K562 (cell line): ENCODE results near the gene RNASET2. TPM values are rescaled to one million over a fixed set of nuclear protein-coding genes. Genes with fewer than 3 reads are reported as not detected.

Experiments
- ETV5 ChIP-seq: sonication (generic); formaldehyde crosslinking; IDR thresholded peaks from 2 replicates; pipeline ENCODE4 v1.4.0; 2020; ENCODE audit warnings: low read depth, mild to moderate bottlenecking, missing genetic modification reagents
- FOSL1 ChIP-seq: fragments of 200-800 bp; sonication (Bioruptor generic); conservative IDR thresholded peaks from 2 replicates; pipeline ENCODE4 v1.6.1; 2016; ENCODE audit warnings: missing genetic modification characterization, missing compliant biosample characterization
- FOXJ3 ChIP-seq: sonication (generic); formaldehyde crosslinking; IDR thresholded peaks from 2 replicates; pipeline ENCODE4 v1.4.0; 2020; ENCODE audit warnings: mild to moderate bottlenecking, missing genetic modification reagents
- MAZ ChIP-seq, 2 experiments: fragments of 450-650 bp in 1 of 2; sonication (generic) in 1 of 2; formaldehyde crosslinking; IDR thresholded peaks in 1 of 2; conservative IDR thresholded peaks in 1 of 2; 2 replicates each; pipeline versions ENCODE4 v1.4.0 to v1.5.0; 2020; ENCODE audit warnings: mild to moderate bottlenecking in 1 of 2, missing genetic modification reagents in 1 of 2
- NCOA2 ChIP-seq, 2 experiments: fragments of 450-650 bp; IDR thresholded peaks; 2 replicates each; pipeline ENCODE4 v1.6.1; 2018; ENCODE audit warnings: mild to moderate bottlenecking in 2 of 2, moderate library complexity in 1 of 2; ENCODE audit not compliant: partially characterized antibody in 2 of 2
- RFX1 ChIP-seq: fragments of 450-650 bp; IDR thresholded peaks from 2 replicates; pipeline ENCODE4 v1.6.1; 2016; ENCODE audit warnings: mild to moderate bottlenecking, moderate library complexity
- ZNF311 ChIP-seq: fragments of 250-450 bp; sonication (Bioruptor Pico); IDR thresholded peaks from 2 replicates; pipeline ENCODE4 v1.4.0; 2020; ENCODE audit warnings: mild to moderate bottlenecking, moderate library complexity
- ZNF644 ChIP-seq: fragments of 200-800 bp; sonication (Bioruptor generic); IDR thresholded peaks from 2 replicates; pipeline ENCODE4 v1.6.1; 2016; ENCODE audit warnings: low read depth, missing genetic modification characterization, missing compliant biosample characterization
- polyA plus RNA-seq, 8 experiments: library from polyadenylated mRNA; depleted of rRNA in 4 of 8; stranded (reverse) in 5 of 8; unstranded in 3 of 8; fragments of >200 nt; fragmentation: Nextera tagmentation in 2 of 8; fragmentation: Illumina TruSeq in 1 of 8; extraction: Ambion mirVana in 2 of 8; extraction: Trizol in 1 of 8; gene quantifications; 2 replicates each; pipeline versions ENCODE4 v1.2.1 to v1.2.3, GENCODE V29; 2011 to 2014; ENCODE audit warnings: inconsistent platforms in 1 of 8, missing spikeins in 1 of 8
- total RNA-seq, 7 experiments: library from RNA; depleted of rRNA in 6 of 7; stranded (reverse); fragments of >200 nt in 6 of 7; fragmentation: Illumina TruSeq in 2 of 7; extraction: Trizol in 2 of 7; gene quantifications; 2 replicates each; pipeline versions ENCODE4 v1.2.1 to v1.2.3, GENCODE V29; 2011 to 2021; ENCODE audit warnings: low replicate concordance in 1 of 7
- TF ChIP-seq, protein P1 (sequence below): fragments of 450-650 bp; IDR thresholded peaks from 2 replicates; pipeline ENCODE4 v1.6.1; 2016; ENCODE audit warnings: mild to moderate bottlenecking, moderate library complexity
- TF ChIP-seq, protein P2 (sequence below): fragments of 250-450 bp; sonication (Bioruptor Pico); IDR thresholded peaks from 2 replicates; pipeline ENCODE4 v1.8.0; 2022; ENCODE audit warnings: inconsistent platforms
- TF ChIP-seq, protein P3 (sequence below), 2 experiments: fragments of 250-450 bp in 1 of 2; fragments of 450-650 bp in 1 of 2; sonication (Bioruptor Pico) in 1 of 2; IDR thresholded peaks; 2 replicates each; pipeline versions ENCODE4 v1.6.1 to v1.8.0; 2016 to 2021; ENCODE audit warnings: mild to moderate bottlenecking in 2 of 2, moderate library complexity in 2 of 2, missing compliant biosample characterization in 1 of 2, missing genetic modification characterization in 1 of 2

RNASET2 gene
- total and polyA plus RNA-seq, 9 of the 15 experiments (the other 6 are each of a cell fraction or from before 2014, with no cell fraction given): 7.4 to 141 (median 91.3) TPM

DNA sequence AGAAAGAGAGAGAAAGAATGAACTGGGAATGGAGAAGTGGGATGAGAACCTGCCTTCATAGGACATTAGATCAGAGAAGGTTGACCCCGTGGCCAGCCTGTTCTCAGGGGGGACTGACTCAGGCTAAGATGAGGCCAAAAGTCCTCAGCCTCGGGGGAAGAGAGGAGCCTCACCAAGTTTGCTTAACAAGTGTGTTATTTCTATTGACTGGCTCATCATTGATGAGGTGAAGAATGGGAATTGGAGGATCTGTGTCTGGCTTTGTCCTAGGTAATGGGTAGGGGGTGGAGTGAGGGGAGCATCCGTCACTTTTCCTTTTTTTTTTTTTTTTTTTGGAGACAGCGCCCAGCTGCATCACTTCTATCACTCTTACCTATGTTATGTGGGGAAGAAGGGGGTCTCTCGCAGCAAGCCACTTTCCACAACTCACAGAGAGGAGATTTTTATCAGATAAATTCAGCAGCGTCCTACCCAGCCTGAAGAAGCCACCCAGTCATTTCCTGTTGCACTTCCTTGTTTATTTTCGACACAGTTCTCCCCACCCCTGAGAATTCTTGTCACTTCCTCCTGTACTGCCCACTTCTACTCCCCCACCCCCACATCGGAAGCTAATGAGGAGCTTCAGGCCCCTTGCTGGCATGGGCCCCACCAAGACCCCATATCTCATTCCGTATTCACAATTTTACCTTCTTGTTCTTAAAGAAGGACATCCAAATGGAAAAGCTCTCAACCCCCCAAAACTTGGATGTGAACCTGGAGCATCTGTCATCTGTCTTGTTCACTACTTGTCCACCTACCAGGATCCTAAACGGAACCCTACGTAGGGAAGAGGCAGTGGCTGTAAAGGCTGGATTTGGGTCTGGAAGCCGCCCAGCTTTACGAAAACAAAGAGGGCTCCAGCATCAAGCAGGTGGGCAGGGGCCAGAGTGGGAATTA, 2.8 kb upstream of the RNASET2 start (continued):
- TF ChIP-seq ETV5 (CRISPR knock-in tag) (peak; percentile 76), ZNF644 (tag) (peak; percentile 39; the same call in 1 of the 2 replicates), ZNF311 (no peak), FOXJ3 (CRISPR knock-in tag) (no peak), MAZ (CRISPR knock-in tag; conservative IDR thresholded peaks at IDR 0.05 in 1 of 2, IDR thresholded peaks at IDR 0.05 in 1 of 2) (peak; percentile 42 to 45; a peak in 2 of 4 replicates), NCOA2 (IDR thresholded peaks at IDR 0.05; ENCODE audit: partially characterized antibody in 2 of 2) (no peak), FOSL1 (tag) (peak; percentile 39; the same call in 1 of the 2 replicates), RFX1 (no peak)
- TF ChIP-seq, protein P1, sequence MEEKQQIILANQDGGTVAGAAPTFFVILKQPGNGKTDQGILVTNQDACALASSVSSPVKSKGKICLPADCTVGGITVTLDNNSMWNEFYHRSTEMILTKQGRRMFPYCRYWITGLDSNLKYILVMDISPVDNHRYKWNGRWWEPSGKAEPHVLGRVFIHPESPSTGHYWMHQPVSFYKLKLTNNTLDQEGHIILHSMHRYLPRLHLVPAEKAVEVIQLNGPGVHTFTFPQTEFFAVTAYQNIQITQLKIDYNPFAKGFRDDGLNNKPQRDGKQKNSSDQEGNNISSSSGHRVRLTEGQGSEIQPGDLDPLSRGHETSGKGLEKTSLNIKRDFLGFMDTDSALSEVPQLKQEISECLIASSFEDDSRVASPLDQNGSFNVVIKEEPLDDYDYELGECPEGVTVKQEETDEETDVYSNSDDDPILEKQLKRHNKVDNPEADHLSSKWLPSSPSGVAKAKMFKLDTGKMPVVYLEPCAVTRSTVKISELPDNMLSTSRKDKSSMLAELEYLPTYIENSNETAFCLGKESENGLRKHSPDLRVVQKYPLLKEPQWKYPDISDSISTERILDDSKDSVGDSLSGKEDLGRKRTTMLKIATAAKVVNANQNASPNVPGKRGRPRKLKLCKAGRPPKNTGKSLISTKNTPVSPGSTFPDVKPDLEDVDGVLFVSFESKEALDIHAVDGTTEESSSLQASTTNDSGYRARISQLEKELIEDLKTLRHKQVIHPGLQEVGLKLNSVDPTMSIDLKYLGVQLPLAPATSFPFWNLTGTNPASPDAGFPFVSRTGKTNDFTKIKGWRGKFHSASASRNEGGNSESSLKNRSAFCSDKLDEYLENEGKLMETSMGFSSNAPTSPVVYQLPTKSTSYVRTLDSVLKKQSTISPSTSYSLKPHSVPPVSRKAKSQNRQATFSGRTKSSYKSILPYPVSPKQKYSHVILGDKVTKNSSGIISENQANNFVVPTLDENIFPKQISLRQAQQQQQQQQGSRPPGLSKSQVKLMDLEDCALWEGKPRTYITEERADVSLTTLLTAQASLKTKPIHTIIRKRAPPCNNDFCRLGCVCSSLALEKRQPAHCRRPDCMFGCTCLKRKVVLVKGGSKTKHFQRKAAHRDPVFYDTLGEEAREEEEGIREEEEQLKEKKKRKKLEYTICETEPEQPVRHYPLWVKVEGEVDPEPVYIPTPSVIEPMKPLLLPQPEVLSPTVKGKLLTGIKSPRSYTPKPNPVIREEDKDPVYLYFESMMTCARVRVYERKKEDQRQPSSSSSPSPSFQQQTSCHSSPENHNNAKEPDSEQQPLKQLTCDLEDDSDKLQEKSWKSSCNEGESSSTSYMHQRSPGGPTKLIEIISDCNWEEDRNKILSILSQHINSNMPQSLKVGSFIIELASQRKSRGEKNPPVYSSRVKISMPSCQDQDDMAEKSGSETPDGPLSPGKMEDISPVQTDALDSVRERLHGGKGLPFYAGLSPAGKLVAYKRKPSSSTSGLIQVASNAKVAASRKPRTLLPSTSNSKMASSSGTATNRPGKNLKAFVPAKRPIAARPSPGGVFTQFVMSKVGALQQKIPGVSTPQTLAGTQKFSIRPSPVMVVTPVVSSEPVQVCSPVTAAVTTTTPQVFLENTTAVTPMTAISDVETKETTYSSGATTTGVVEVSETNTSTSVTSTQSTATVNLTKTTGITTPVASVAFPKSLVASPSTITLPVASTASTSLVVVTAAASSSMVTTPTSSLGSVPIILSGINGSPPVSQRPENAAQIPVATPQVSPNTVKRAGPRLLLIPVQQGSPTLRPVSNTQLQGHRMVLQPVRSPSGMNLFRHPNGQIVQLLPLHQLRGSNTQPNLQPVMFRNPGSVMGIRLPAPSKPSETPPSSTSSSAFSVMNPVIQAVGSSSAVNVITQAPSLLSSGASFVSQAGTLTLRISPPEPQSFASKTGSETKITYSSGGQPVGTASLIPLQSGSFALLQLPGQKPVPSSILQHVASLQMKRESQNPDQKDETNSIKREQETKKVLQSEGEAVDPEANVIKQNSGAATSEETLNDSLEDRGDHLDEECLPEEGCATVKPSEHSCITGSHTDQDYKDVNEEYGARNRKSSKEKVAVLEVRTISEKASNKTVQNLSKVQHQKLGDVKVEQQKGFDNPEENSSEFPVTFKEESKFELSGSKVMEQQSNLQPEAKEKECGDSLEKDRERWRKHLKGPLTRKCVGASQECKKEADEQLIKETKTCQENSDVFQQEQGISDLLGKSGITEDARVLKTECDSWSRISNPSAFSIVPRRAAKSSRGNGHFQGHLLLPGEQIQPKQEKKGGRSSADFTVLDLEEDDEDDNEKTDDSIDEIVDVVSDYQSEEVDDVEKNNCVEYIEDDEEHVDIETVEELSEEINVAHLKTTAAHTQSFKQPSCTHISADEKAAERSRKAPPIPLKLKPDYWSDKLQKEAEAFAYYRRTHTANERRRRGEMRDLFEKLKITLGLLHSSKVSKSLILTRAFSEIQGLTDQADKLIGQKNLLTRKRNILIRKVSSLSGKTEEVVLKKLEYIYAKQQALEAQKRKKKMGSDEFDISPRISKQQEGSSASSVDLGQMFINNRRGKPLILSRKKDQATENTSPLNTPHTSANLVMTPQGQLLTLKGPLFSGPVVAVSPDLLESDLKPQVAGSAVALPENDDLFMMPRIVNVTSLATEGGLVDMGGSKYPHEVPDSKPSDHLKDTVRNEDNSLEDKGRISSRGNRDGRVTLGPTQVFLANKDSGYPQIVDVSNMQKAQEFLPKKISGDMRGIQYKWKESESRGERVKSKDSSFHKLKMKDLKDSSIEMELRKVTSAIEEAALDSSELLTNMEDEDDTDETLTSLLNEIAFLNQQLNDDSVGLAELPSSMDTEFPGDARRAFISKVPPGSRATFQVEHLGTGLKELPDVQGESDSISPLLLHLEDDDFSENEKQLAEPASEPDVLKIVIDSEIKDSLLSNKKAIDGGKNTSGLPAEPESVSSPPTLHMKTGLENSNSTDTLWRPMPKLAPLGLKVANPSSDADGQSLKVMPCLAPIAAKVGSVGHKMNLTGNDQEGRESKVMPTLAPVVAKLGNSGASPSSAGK: no peak
- TF ChIP-seq, protein P2, sequence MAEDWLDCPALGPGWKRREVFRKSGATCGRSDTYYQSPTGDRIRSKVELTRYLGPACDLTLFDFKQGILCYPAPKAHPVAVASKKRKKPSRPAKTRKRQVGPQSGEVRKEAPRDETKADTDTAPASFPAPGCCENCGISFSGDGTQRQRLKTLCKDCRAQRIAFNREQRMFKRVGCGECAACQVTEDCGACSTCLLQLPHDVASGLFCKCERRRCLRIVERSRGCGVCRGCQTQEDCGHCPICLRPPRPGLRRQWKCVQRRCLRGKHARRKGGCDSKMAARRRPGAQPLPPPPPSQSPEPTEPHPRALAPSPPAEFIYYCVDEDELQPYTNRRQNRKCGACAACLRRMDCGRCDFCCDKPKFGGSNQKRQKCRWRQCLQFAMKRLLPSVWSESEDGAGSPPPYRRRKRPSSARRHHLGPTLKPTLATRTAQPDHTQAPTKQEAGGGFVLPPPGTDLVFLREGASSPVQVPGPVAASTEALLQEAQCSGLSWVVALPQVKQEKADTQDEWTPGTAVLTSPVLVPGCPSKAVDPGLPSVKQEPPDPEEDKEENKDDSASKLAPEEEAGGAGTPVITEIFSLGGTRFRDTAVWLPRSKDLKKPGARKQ: peak; percentile 70; the same call in 1 of the 2 replicates
- TF ChIP-seq, protein P3, sequence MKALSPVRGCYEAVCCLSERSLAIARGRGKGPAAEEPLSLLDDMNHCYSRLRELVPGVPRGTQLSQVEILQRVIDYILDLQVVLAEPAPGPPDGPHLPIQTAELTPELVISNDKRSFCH (CRISPR knock-in tag; IDR thresholded peaks at IDR 0.05): no peak
- TF ChIP-seq, protein P3 (tag; IDR thresholded peaks at IDR 0.05): 0 out of 2 replicates have a peak, but pooled peaks have one; percentile 8
